HCT116 (cell line): Measurements from ENCODE around the gene GOLGA1. TPM values are rescaled to one million over a fixed set of nuclear protein-coding genes. Genes with fewer than 3 reads are reported as not detected.

ENCODE experiments used
- ATAC-seq: fragments of 200-7000 bp; cut with Tn5 transposase; 2 replicates; pipeline ENCODE4 v1.9.1; 2020; ENCODE audit warnings: mild to moderate bottlenecking, moderate library complexity
- BruUV-seq: library from RNA; stranded (reverse); fragments of 400-500 nt; replicated peaks from 2 replicates; lab custom pipeline; 2021; lab: Mats Ljungman, UMichigan
- CTCF ChIA-PET: fragments of 300-600 bp; sonication (Branson Sonifier 250); formaldehyde crosslinking; loops from one replicate; lab custom pipeline; 2021; ENCODE audit warnings: antibody characterized with exemption; lab: Charles Lee
- POLR2A ChIA-PET: fragments of 300-600, 350-600 bp; sonication (Branson Sonifier 250); formaldehyde crosslinking; loops from one replicate; lab custom pipeline; 2021; ENCODE audit warnings: antibody characterized with exemption; lab: Charles Lee
- RAD21 ChIA-PET, 2 experiments: fragments of 300-600 bp; sonication (Branson Sonifier 250); formaldehyde crosslinking; loops; one replicate each; lab custom pipeline; 2023; ENCODE audit warnings: low total read pairs in 2 of 2; ENCODE audit not compliant: uncharacterized antibody in 2 of 2, unreplicated experiment in 2 of 2, low non-redundant PET in 1 of 2; lab: Charles Lee
- DNase-seq: peaks from one replicate; pipeline ENCODE4 v3.0.0-alpha.2; 2010; ENCODE audit warnings: low read depth, low spot score
- H2AFZ ChIP-seq: fragments of 200-600 bp; shearing (Covaris generic), sonication (generic); 2 replicates; pipeline ENCODE4 v1.6.1; 2017; ENCODE audit warnings: low read depth, mixed run types, mixed read lengths, antibody characterized with exemption, low read length; ENCODE audit not compliant: poor library complexity, severe bottlenecking
- H3K27ac ChIP-seq: 2 replicates; pipeline ENCODE4 v1.5.1; 2012; ENCODE audit warnings: low read depth, low read length
- H3K27me3 ChIP-seq: fragments of 200-600 bp; sonication (generic); 2 replicates; pipeline ENCODE4 v1.6.1; 2016; ENCODE audit warnings: mixed run types, low read length, mixed read lengths; ENCODE audit not compliant: insufficient read depth
- H3K36me3 ChIP-seq, 2 experiments: fragments of 200-500 bp in 1 of 2; fragments of 200-600 bp in 1 of 2; sonication (Bioruptor generic) in 1 of 2; sonication (generic) in 1 of 2; 2 replicates each; pipeline versions ENCODE4 v1.5.1 to v1.6.1; 2014 to 2016; ENCODE audit warnings: low read length in 2 of 2, inconsistent platforms in 1 of 2, mixed read lengths in 1 of 2, mixed run types in 1 of 2; ENCODE audit not compliant: insufficient read depth in 2 of 2, control insufficient read depth in 1 of 2
- H3K4me1 ChIP-seq, 2 experiments: fragments of 200-600 bp in 1 of 2; sonication (generic) in 1 of 2; 2 replicates each; pipeline versions ENCODE4 v1.5.1 to v1.6.1; 2012 to 2017; ENCODE audit warnings: low read length in 2 of 2, inconsistent platforms in 1 of 2, mild to moderate bottlenecking in 1 of 2, mixed read lengths in 1 of 2, mixed run types in 1 of 2, moderate library complexity in 1 of 2; ENCODE audit not compliant: insufficient read depth in 2 of 2, control insufficient read depth in 1 of 2
- H3K4me2 ChIP-seq: fragments of 200-600 bp; sonication (generic); 2 replicates; pipeline ENCODE4 v1.6.1; 2017; ENCODE audit warnings: mixed run types, low read length, mixed read lengths
- H3K4me3 ChIP-seq, 2 experiments: fragments of 200-600 bp in 1 of 2; sonication (generic) in 1 of 2; replicated peaks in 1 of 2; 2 replicates each; pipeline ENCODE4 v1.5.1; 2011 to 2016; ENCODE audit warnings: low read length in 2 of 2, control low read depth in 1 of 2, low read depth in 1 of 2, mild to moderate bottlenecking in 1 of 2, mixed read lengths in 1 of 2, mixed run types in 1 of 2
- H3K79me2 ChIP-seq: fragments of 200-600 bp; sonication (generic); 2 replicates; pipeline ENCODE4 v1.6.1; 2017; ENCODE audit warnings: mild to moderate bottlenecking, mixed run types, low read length, moderate library complexity, mixed read lengths; ENCODE audit not compliant: insufficient read depth
- H3K9ac ChIP-seq: fragments of 200-600 bp; sonication (generic); 2 replicates; pipeline ENCODE4 v1.6.1; 2016; ENCODE audit warnings: low read length, mixed read lengths
- H3K9me2 ChIP-seq: fragments of 200-600 bp; sonication (generic), shearing (Covaris generic); 2 replicates; pipeline ENCODE4 v1.6.1; 2017; ENCODE audit warnings: mixed run types, mild to moderate bottlenecking, moderate library complexity; ENCODE audit not compliant: insufficient read depth
- H3K9me3 ChIP-seq, 2 experiments: fragments of 200-500 bp in 1 of 2; fragments of 200-600 bp in 1 of 2; sonication (Bioruptor generic) in 1 of 2; sonication (generic) in 1 of 2; 2 replicates each; pipeline ENCODE4 v1.6.1; 2014 to 2017; ENCODE audit warnings: low read length in 2 of 2, mixed read lengths in 2 of 2, inconsistent platforms in 1 of 2, low read depth in 1 of 2, mild to moderate bottlenecking in 1 of 2, mixed run types in 1 of 2, moderate library complexity in 1 of 2; ENCODE audit not compliant: control insufficient read depth in 1 of 2, insufficient read depth in 1 of 2
- H4K20me1 ChIP-seq: fragments of 200-600 bp; sonication (generic), shearing (Covaris generic); 2 replicates; pipeline ENCODE4 v1.6.1; 2017; ENCODE audit warnings: mixed run types, mild to moderate bottlenecking, moderate library complexity; ENCODE audit not compliant: insufficient read depth
- ATF3 ChIP-seq: IDR thresholded peaks from 2 replicates; pipeline ENCODE4 v1.6.1; 2012
- CEBPB ChIP-seq: IDR thresholded peaks from 2 replicates; pipeline ENCODE4 v1.6.1; 2012; ENCODE audit warnings: low read depth
- EGR1 ChIP-seq: IDR thresholded peaks from 2 replicates; pipeline ENCODE4 v1.6.1; 2012; ENCODE audit warnings: low read depth
- EZH2 ChIP-seq: fragments of 200-600 bp; sonication (generic); IDR thresholded peaks from 2 replicates; pipeline ENCODE4 v1.6.1; 2017; ENCODE audit warnings: antibody characterized with exemption, mixed run types
- EZH2phosphoT487 ChIP-seq: fragments of 200-600 bp; IDR thresholded peaks from 2 replicates; pipeline ENCODE4 v1.6.1; 2018; ENCODE audit warnings: antibody characterized with exemption, borderline replicate concordance
- FOSL1 ChIP-seq: IDR thresholded peaks from 2 replicates; pipeline ENCODE4 v1.6.1; 2012; ENCODE audit warnings: low read depth
- MAX ChIP-seq: IDR thresholded peaks from 2 replicates; pipeline ENCODE4 v1.6.1; 2012
- RAD21 ChIP-seq: IDR thresholded peaks from 2 replicates; pipeline ENCODE4 v1.6.1; 2012; ENCODE audit warnings: low read depth, mild to moderate bottlenecking
- REST ChIP-seq: IDR thresholded peaks from 2 replicates; pipeline ENCODE4 v1.6.1; 2012; ENCODE audit warnings: low read depth
- SP1 ChIP-seq: IDR thresholded peaks from 2 replicates; pipeline ENCODE4 v1.6.1; 2012; ENCODE audit warnings: low read depth
- YY1 ChIP-seq: IDR thresholded peaks from 2 replicates; pipeline ENCODE4 v1.6.1; 2011; ENCODE audit warnings: low read length, low read depth, moderate library complexity, mild to moderate bottlenecking; ENCODE audit not compliant: insufficient replicate concordance; ENCODE audit errors: extremely low read depth
- ZBTB33 ChIP-seq: IDR thresholded peaks from 2 replicates; pipeline ENCODE4 v1.6.1; 2011; ENCODE audit warnings: mild to moderate bottlenecking, low read length, moderate library complexity; ENCODE audit not compliant: insufficient replicate concordance; ENCODE audit errors: extremely low read depth
- ZFX ChIP-seq: fragments of 450-650 bp; IDR thresholded peaks from 2 replicates; pipeline ENCODE4 v1.6.1; 2017
- intact Hi-C: fragments of 100-400 bp; cut with micrococcal nuclease; formaldehyde crosslinking; loops from 2 replicates; pipeline ENCODE4 v1.10.0; 2022
- total RNA-seq: library from RNA; stranded (reverse); gene quantifications from one replicate; pipeline ENCODE4 v1.2.1, GENCODE V29; 2021; ENCODE audit not compliant: unreplicated experiment

GOLGA1 gene
- total RNA-seq, 1 experiment from 2014 or later = 13.1 TPM

GRCh38 chr9:124911766-124912165 lies 29.1 kb downstream of the GOLGA1 start:
- DNase-seq = no peak
- H3K4me3 ChIP-seq = no peak overlapping the region
- no peaks in the 10 kb centered on the region for H3K79me2 ChIP-seq
- H4K20me1 ChIP-seq = no peaks in the 10 kb centered on the region; the same call in 1 of the 2 replicates
- CTCF ChIA-PET = no interaction called here
- POLR2A ChIA-PET = no interaction called here
- no peaks in the 10 kb centered on the region for H3K4me1 ChIP-seq
- TF ChIP-seq SP1 = no peak
- TF ChIP-seq EZH2 = no peak
- TF ChIP-seq EGR1 = no peak
- TF ChIP-seq RAD21 = no peak
- TF ChIP-seq ATF3 = no peak
- TF ChIP-seq REST = no peak
- no peak for TF ChIP-seq MAX
- TF ChIP-seq FOSL1 = no peak
- TF ChIP-seq ZBTB33 = no peak
- no peak for TF ChIP-seq CEBPB
- no peak for TF ChIP-seq EZH2phosphoT487
- no peak for TF ChIP-seq ZFX
- no peak for TF ChIP-seq YY1
- TF ChIP-seq, all 23 proteins: peak for 0
- Histone ChIP-seq H2AFZ (no peak overlapping the region), H3K36me3 (no peaks in the 10 kb centered on the region; a peak in 2 of 4 replicates), H3K27me3 (no peaks in the 10 kb centered on the region), H3K27ac (no peak overlapping the region), H3K9ac (no peak overlapping the region), H3K9me3 (no peaks in the 10 kb centered on the region), H3K9me2 (no peaks in the 10 kb centered on the region), H3K4me2 (no peak overlapping the region)
- no TSS peak for BruUV-seq
- intact Hi-C loops = no loop called here
- ATAC-seq = no peak
- RAD21 ChIA-PET = no interaction called here
